ENCODE measurements around the gene GNAL.
"Not testable (repeated sequence)": the region's sequence is repeated elsewhere in the genome, so short reads cannot be mapped to it uniquely, and the experiment has no call there.

GNAL gene

DNA sequence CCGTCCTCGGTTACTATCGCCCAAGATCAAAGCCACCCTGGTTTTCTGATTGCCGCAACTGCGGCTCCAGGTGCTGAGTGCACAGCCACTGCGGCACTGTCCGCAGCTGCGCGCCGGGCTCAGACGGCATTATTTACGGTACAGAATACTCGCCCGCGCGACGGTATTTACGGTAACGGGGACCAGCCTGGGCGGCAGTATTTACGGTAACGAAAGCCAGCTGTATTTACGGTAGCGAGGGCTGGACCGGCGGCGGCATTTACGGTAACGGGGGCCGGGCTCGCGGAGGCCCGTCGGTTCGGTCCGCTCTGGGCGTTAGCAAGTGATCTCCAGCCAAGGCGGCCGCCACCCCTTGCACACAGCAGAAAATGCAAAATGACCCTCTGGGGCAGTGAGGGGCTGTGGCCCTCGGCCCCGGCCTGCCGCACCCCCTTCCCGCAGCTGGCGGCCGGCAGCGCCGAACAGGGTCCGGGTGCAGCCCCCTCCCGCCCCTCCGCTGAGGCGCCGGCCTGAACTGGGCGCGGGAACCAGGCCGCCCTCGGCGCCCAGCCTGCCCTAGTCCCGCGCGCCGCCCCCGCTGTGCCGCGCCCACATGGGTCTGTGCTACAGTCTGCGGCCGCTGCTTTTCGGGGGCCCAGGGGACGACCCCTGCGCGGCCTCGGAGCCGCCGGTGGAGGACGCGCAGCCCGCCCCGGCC lies at the start of gene GNAL:
Gene GNAL (plus strand): TSS at position 293 of the 697 bp plus-strand sequence. CDS start 300 bp downstream, at position 593.
- DNase-seq (ENCODE audit: low read depth), result no peak

- not testable (repeated sequence) for DNase-seq (ENCODE audit: low read depth)
Observed at GRCh38 chr18:11647310-11647709, 41.8 kb upstream of the GNAL start.

GRCh38 chr18:11647804-11648203 lies 41.3 kb upstream of the GNAL start:
- not testable (repeated sequence) for DNase-seq (ENCODE audit: low read depth)

- no peak for DNase-seq (ENCODE audit: low read depth)
Observed at GRCh38 chr18:11649839-11650238, 39.2 kb upstream of the GNAL start.

GRCh38 chr18:11651899-11652298 lies 37.2 kb upstream of the GNAL start:
- DNase-seq (ENCODE audit: low read depth), result no peak

DNA sequence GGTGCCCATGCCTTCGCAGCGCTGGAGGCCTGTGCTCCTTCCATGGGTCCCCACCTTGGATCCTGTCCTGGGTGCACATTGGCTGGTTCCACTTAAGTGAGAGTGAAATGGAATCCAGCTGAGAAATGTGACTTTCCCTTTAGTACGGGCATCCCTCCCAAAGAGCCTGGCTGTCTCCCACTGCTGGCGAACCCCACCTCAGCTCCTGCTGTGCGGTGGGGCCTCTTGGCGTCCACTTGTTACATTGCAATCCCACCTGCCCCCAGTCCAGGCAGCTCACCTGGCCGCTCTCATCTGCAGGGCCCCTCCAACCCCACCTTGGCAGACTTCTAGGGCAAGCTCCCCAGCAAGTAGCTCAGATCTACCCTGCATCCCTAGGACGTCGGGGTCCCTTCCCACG lies 35.5 kb upstream of the GNAL start:
- DNase-seq (ENCODE audit: low read depth), result no peak

- no peak for DNase-seq (ENCODE audit: low read depth)
Observed at GRCh38 chr18:11654736-11655605, 34.1 kb upstream of the GNAL start.

- no peak for DNase-seq (ENCODE audit: low read depth)
Observed at GRCh38 chr18:11655606-11655932, 33.5 kb upstream of the GNAL start.

DNA sequence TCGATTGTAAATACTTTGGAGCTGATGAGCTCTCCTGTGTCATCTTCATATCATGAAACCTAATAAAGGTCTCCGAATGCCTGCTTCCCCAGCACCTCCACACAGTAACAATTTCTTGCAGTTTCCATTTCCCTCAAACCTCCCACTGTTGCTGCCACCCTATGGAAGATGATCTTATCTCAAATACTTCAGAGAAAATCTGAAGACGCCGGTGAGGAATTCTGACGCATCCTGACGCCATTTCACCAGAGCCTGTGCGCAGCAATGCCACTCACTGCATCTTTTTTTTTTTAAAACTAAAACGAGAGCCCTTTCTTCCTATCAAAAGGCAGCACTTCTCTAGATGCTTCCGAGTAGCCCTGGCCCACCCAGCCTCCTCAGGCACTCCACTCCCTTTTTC lies 31.9 kb upstream of the GNAL start:
- DNase-seq (ENCODE audit: low read depth), result no peak

GRCh38 chr18:11657554-11657953 lies 31.5 kb upstream of the GNAL start:
- DNase-seq (ENCODE audit: low read depth), result no peak

GRCh38 chr18:11658019-11658418 lies 31.0 kb upstream of the GNAL start:
- no peak for DNase-seq (ENCODE audit: low read depth)

GRCh38 chr18:11658989-11659388 lies 30.1 kb upstream of the GNAL start:
- DNase-seq (ENCODE audit: low read depth), result no peak

DNA sequence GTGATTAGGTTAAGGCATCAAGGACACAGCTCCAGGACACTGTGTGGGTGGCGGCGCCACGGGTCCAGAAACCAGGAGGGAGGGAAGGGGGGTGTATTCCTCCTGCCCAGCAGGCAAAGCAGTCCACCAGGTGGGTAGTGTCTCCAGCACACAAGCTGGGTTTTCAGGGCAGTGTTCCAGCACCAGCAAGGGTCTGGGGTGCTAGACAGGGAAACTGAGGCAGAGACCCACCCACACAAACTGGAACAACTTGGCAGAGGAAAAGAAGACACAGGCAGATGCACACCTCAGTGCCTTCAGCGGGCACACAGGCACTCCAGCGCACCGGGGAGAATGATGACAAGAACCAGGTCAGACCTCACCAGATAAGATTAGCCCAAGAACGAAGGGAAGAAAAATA lies 28.4 kb upstream of the GNAL start:
- no peak for DNase-seq (ENCODE audit: low read depth)

DNA sequence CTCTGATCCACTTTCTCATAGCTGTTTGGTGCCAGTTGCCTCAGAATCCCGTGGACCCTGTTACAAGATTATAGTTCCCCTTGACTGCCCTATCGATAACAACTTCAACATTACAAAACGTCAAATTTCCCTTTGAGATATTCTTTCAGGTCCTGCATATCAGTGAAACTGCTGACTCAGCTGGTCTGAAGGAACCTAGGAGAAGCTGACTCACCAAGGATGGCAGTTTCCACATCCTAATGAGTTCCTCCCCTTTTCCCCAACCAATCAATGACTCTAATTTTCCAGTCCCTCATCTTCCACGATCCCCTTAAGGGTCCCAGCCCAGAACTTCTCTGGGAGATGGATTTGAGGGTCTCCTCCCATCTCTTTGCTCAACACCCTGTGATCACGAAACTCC lies 27.6 kb upstream of the GNAL start:
- no peak for DNase-seq (ENCODE audit: low read depth)

DNA sequence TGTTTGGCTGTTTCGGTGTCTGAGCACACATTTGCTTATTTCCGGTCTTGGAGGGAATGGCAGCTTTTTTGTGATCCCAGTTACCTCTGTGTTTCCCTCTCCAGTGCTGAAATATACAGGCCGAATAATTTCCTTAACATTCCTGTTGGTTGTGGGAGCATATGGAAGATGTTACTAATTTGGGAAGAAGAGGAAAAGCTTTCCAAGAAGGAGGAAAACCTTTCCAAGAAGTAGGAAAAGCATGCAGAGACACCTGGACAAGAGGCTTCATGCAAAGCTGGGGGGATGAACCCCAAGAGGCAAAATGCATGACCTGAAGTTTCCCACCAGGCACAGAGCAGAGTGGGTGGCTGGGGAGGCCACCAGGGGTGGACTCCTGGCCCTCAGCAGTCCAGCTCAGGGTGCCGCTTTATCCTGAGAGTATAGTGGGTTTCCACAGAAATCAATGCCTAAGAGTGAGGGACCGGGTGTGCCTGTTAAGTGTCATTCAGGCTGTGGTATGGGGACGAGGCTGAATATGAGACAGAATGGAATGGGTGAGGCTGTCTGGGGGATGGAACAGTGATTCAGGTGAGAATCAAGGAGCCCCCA lies 25.5 kb upstream of the GNAL start:
- no peak for DNase-seq (ENCODE audit: low read depth)

DNA sequence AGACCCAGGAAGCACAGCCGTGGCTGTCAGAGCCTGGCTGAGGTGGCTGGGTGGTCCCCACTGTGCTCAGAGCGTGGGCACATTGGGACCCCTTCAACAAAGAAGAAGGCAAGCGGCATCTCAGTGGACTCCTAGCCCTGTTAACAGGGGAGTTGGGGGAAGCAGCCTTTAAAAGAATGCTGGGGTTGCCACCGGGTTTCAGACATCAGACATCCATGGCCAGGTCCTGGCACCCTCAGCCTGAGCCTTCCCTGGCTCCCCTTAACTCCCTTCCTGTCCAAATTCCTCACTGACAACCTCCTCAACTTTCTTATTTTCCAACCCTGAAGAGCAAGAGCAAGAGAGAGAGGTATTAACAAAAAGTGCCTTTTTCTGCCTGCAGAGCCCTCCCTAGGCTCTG lies 24.8 kb upstream of the GNAL start:
- no peak for DNase-seq (ENCODE audit: low read depth)

GRCh38 chr18:11665146-11665545 lies 23.9 kb upstream of the GNAL start:
- no peak for DNase-seq (ENCODE audit: low read depth)

GRCh38 chr18:11665587-11665986 lies 23.5 kb upstream of the GNAL start:
- DNase-seq (ENCODE audit: low read depth), result no peak

- DNase-seq (ENCODE audit: low read depth), result no peak
Observed at GRCh38 chr18:11666176-11666575, 22.9 kb upstream of the GNAL start.

DNA sequence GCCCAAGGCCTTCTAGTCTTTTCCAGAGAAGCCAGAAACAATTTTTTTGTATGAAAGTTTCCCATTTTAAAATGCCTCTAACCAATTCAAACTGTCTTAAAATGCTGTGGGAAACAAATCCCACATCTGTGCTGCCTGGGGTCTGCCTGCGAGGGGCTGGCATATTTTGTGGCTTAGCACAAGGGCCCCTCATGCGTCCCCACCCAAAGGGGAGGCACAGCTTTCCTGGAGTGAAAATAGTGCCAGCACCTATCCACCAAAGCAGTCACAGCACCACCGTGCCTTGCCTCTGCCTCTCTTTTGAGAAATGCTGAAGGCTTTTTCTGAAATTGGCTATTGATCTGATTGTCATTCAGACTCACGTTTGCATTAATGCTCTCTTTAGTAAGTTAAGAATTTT lies 22.2 kb upstream of the GNAL start:
- DNase-seq (ENCODE audit: low read depth), result no peak

- DNase-seq (ENCODE audit: low read depth), result no peak
Observed at GRCh38 chr18:11667578-11667977, 21.5 kb upstream of the GNAL start.

DNA sequence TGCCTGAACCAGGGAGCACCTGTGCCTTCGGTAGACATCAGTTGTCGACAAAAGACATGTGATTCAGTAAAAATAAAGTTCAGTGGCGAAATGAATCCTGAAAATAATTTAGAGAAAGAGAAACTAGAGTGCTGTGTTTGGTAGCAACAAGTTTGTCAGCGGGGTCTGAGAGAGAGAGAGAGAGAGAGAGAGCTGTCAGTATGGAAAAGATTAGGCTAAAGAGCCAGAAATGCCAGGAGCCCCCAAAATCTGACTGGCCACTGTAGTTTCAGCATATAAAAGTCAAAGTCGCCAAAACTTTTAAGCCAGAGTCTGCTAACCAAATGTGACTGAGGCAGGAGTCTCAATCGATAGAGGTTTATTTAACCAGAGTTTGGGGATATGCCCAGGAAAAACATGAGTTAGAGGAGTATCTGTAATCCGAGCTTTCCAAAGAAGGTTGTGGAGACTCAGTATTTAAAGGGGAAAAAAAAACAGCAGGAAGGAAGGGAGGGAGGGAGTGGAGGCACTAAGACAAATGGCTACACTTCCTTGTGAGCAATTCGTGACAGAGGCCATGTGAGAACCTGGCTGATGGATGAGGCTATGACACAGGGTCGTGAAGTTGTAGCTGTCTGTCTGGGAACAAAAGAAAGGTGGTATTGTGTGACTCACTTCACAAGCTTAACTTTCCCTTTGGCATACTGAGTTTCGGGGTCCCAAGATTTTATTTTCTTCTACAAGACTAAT lies 20.5 kb upstream of the GNAL start:
- DNase-seq (ENCODE audit: low read depth), result no peak

Measured in HS-27A (cell line).